ENCODE measurements around the gene WASHC2A.
A peak's percentile ranks its signal among the peaks of the same experiment; 100 is the strongest.
"Not testable (repeated sequence)": the region's sequence is repeated elsewhere in the genome, so short reads cannot be mapped to it uniquely, and the experiment has no call there.

Gene WASHC2A

GRCh38 chr10:50067546-50068351 is at the start of gene WASHC2A:
TSS of gene WASHC2A (plus strand) at chr10:50067954. CDS start at chr10:50068006, 52 bp downstream.
- DNase-seq, result peak; percentile 94

- not testable (repeated sequence) for DNase-seq
Measured at GRCh38 chr10:50019279-50019678, 48.5 kb upstream of the WASHC2A start.

- DNase-seq, result not testable (repeated sequence)
Measured at GRCh38 chr10:50020451-50021024, 47.2 kb upstream of the WASHC2A start.

GRCh38 chr10:50021646-50022045 is 46.1 kb upstream of the WASHC2A start:
- DNase-seq, result no peak

- DNase-seq, result not testable (repeated sequence)
Measured at GRCh38 chr10:50024716-50025383, 42.9 kb upstream of the WASHC2A start.

- DNase-seq, result no peak
Measured at GRCh38 chr10:50025627-50026026, 42.1 kb upstream of the WASHC2A start.

GRCh38 chr10:50027195-50027594 is 40.6 kb upstream of the WASHC2A start:
- no peak for DNase-seq

GRCh38 chr10:50033481-50033880 is 34.3 kb upstream of the WASHC2A start:
- no peak for DNase-seq

GRCh38 chr10:50035337-50035736 is 32.4 kb upstream of the WASHC2A start:
- not testable (repeated sequence) for DNase-seq

- no peak for DNase-seq
Measured at GRCh38 chr10:50044941-50045664, 22.7 kb upstream of the WASHC2A start.

- not testable (repeated sequence) for DNase-seq
Measured at GRCh38 chr10:50046457-50046856, 21.3 kb upstream of the WASHC2A start.

- not testable (repeated sequence) for DNase-seq
Measured at GRCh38 chr10:50047594-50047993, 20.2 kb upstream of the WASHC2A start.

- not testable (repeated sequence) for DNase-seq
Measured at GRCh38 chr10:50051995-50052660, 15.6 kb upstream of the WASHC2A start.

- DNase-seq, result not testable (repeated sequence)
Measured at GRCh38 chr10:50052778-50053376, 14.9 kb upstream of the WASHC2A start.

GRCh38 chr10:50055494-50056292 is 12.1 kb upstream of the WASHC2A start:
- DNase-seq, result not testable (repeated sequence)

- not testable (repeated sequence) for DNase-seq
Measured at GRCh38 chr10:50056654-50057053, 11.1 kb upstream of the WASHC2A start.

GRCh38 chr10:50058727-50059126 is 9.0 kb upstream of the WASHC2A start:
- not testable (repeated sequence) for DNase-seq

- DNase-seq, result not testable (repeated sequence)
Measured at GRCh38 chr10:50059946-50060345, 7.8 kb upstream of the WASHC2A start.

- DNase-seq, result not testable (repeated sequence)
Measured at GRCh38 chr10:50061548-50061947, 6.2 kb upstream of the WASHC2A start.

GRCh38 chr10:50063100-50063499 is 4.7 kb upstream of the WASHC2A start:
- no peak for DNase-seq

- not testable (repeated sequence) for DNase-seq
Measured at GRCh38 chr10:50068352-50068659, 552 bp downstream of the WASHC2A start.

Measured in stimulated activated CD4-positive, alpha-beta T cell treated with anti-CD3 and anti-CD28 coated beads, Interleukin-12 subunit alpha, Interleukin-12 subunit beta, amount 100 ng/mL, for 4 hours (primary cell).